Measurements from ENCODE around the gene GABARAPL2. TPM values are rescaled to one million over a fixed set of nuclear protein-coding genes. Genes with fewer than 3 reads are reported as not detected.

GABARAPL2 gene
- total and polyA plus RNA-seq, 2 experiments from 2014 or later, result 106 to 232 TPM

DNA sequence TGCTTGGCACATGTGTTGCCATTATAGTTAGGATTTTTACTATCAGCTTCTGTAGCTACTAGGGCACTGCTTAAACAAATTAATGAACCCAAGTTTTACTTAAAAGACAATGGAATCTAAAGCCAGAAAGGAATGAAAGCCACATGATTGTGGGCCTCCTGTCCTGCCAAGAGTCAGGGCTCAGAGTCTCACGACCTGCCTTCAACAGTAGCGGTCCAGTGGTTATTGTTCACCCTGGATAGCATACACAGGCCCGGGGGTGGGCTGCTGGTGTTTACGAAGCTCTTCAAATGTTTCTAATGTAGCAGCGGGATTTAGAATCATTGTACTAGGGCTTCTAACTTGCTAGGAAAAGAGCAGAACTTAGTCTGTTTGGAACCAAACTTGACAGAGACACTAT, 7.8 kb downstream of the GABARAPL2 start:
- no peaks in the 10 kb centered on the region for H3K9me2 ChIP-seq (replicated peaks; ENCODE audit: insufficient read depth)
- no peaks in the 10 kb centered on the region for H3K9me3 ChIP-seq (ENCODE audit: low read depth)
- 90% methylated on average over 5 of the region's 5 CpGs for WGBS (ENCODE audit: low lambda C conversion rate, missing lambda C conversion rate)
- H3K27me3 ChIP-seq, result no peaks in the 10 kb centered on the region
- H4K20me1 ChIP-seq (ENCODE audit: insufficient read depth, poor library complexity, severe bottlenecking), result peaks cover 14% of the 10 kb centered on the region
- peaks cover 4% of the 10 kb centered on the region for H3K36me3 ChIP-seq (replicated peaks; ENCODE audit: insufficient read depth, low read depth)
- H3K4me2 ChIP-seq, result no peak overlapping the region
- H3K79me2 ChIP-seq, result peaks cover 16% of the 10 kb centered on the region
- no peak overlapping the region for H3K4me3 ChIP-seq
- no peaks in the 10 kb centered on the region for H3K4me1 ChIP-seq (ENCODE audit: insufficient read depth)
- DNase-seq (ENCODE audit: low spot score), result no peak
- TF ChIP-seq, protein P1, sequence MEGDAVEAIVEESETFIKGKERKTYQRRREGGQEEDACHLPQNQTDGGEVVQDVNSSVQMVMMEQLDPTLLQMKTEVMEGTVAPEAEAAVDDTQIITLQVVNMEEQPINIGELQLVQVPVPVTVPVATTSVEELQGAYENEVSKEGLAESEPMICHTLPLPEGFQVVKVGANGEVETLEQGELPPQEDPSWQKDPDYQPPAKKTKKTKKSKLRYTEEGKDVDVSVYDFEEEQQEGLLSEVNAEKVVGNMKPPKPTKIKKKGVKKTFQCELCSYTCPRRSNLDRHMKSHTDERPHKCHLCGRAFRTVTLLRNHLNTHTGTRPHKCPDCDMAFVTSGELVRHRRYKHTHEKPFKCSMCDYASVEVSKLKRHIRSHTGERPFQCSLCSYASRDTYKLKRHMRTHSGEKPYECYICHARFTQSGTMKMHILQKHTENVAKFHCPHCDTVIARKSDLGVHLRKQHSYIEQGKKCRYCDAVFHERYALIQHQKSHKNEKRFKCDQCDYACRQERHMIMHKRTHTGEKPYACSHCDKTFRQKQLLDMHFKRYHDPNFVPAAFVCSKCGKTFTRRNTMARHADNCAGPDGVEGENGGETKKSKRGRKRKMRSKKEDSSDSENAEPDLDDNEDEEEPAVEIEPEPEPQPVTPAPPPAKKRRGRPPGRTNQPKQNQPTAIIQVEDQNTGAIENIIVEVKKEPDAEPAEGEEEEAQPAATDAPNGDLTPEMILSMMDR (IDR thresholded peaks at IDR 0.05; ENCODE audit: poor library complexity), result no peak
- TF ChIP-seq EZH2phosphoT487 (IDR thresholded peaks at IDR 0.05; ENCODE audit: low read depth, severe bottlenecking, unreplicated experiment) (no peak), EZH2 (IDR thresholded peaks at IDR 0.05; ENCODE audit: borderline replicate concordance) (no peak)
- H3K27ac ChIP-seq, result no peak overlapping the region
- H2AFZ ChIP-seq, result no peak overlapping the region

DNA sequence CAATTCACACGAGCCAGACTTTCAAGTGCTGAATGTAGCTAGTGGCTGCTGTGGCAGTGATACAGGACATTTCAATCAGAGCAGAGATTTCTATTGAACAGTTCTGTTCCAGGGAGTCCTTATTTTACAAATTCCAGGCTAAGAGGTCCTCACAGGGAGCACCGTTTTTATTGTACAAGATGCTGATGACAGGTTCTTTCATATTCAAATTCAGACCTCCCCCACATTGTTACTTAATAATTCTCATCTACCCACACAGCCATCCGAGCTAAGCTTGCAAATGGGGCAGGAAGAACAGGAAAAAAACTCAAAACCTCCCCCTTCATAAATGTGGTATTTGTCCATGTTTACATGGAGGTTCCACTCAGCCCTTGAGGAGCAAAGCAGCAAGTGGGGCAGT, 9.8 kb downstream of the GABARAPL2 start:
- Histone ChIP-seq H3K4me2 (no peak overlapping the region), H4K20me1 (ENCODE audit: insufficient read depth, poor library complexity, severe bottlenecking) (peaks cover 14% of the 10 kb centered on the region), H2AFZ (no peak overlapping the region), H3K27me3 (no peaks in the 10 kb centered on the region), H3K4me1 (ENCODE audit: insufficient read depth) (no peaks in the 10 kb centered on the region), H3K27ac (no peak overlapping the region), H3K9me2 (replicated peaks; ENCODE audit: insufficient read depth) (no peaks in the 10 kb centered on the region), H3K4me3 (no peak overlapping the region), H3K9me3 (ENCODE audit: low read depth) (no peaks in the 10 kb centered on the region), H3K36me3 (replicated peaks; ENCODE audit: insufficient read depth, low read depth) (no peaks in the 10 kb centered on the region), H3K79me2 (peaks cover 9% of the 10 kb centered on the region)
- 82% methylated on average over 3 of the region's 3 CpGs for WGBS (ENCODE audit: low lambda C conversion rate, missing lambda C conversion rate)
- no peak for DNase-seq (ENCODE audit: low spot score)
- TF ChIP-seq EZH2phosphoT487 (IDR thresholded peaks at IDR 0.05; ENCODE audit: low read depth, severe bottlenecking, unreplicated experiment), result no peak
- no peak for TF ChIP-seq EZH2 (IDR thresholded peaks at IDR 0.05; ENCODE audit: borderline replicate concordance)
- TF ChIP-seq, protein P1 (IDR thresholded peaks at IDR 0.05; ENCODE audit: poor library complexity), result no peak

DNA sequence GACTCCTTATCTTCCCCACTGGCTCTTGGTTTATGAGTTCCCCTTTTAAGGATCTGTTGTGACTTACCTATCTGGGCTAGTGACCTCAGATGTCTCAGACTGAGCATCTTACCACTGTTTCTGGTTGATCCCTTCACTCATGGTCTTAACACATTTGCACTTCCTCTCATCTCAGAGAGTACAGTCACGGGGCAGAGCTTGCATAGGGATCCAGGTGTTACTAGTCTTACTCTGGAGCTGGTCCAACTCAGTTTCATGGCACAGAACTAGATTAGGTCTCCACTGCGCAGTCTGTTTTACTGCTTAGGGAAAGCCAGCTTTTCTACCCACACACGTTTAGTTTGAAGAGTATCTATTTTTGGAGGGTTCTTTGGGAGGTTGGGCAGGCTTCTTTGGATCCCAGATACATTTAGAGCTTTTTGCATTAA, 10.2 kb downstream of the GABARAPL2 start:
- Histone ChIP-seq H3K9me2 (replicated peaks; ENCODE audit: insufficient read depth) (no peaks in the 10 kb centered on the region), H4K20me1 (ENCODE audit: insufficient read depth, poor library complexity, severe bottlenecking) (peaks cover 14% of the 10 kb centered on the region), H3K36me3 (replicated peaks; ENCODE audit: insufficient read depth, low read depth) (no peaks in the 10 kb centered on the region), H3K27ac (no peak overlapping the region), H3K4me3 (no peak overlapping the region), H3K79me2 (peaks cover 6% of the 10 kb centered on the region), H2AFZ (no peak overlapping the region), H3K9me3 (ENCODE audit: low read depth) (no peaks in the 10 kb centered on the region), H3K4me1 (ENCODE audit: insufficient read depth) (no peaks in the 10 kb centered on the region), H3K27me3 (no peaks in the 10 kb centered on the region), H3K4me2 (no peak overlapping the region)
- WGBS (ENCODE audit: low lambda C conversion rate, missing lambda C conversion rate), result 82% methylated on average over 3 of the region's 3 CpGs
- no peak for DNase-seq (ENCODE audit: low spot score)
- TF ChIP-seq, protein P1 (IDR thresholded peaks at IDR 0.05; ENCODE audit: poor library complexity), result no peak
- TF ChIP-seq EZH2 (IDR thresholded peaks at IDR 0.05; ENCODE audit: borderline replicate concordance), result no peak

DNA sequence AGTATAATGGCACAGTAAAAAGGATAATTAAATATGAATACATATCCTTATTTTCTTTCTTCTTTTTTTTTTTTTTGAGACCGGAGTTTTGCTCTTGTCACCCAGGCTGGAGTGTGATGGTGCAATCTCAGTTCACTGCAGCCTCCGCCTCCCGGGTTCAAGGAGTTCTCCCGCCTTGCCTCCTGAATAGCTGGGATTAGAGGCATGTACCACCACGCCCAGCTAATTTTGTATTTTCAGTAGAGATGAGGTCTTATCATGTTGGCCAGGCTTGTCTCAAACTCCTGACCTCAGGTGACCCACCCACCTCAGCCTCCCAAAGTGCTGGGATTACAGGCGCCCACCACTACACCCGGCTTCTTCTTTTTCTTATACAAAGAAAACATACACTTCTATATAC, 12.0 kb downstream of the GABARAPL2 start:
- Histone ChIP-seq H3K27ac (no peak overlapping the region), H4K20me1 (ENCODE audit: insufficient read depth, poor library complexity, severe bottlenecking) (peaks cover 10% of the 10 kb centered on the region), H3K9me2 (replicated peaks; ENCODE audit: insufficient read depth) (no peaks in the 10 kb centered on the region), H3K27me3 (no peaks in the 10 kb centered on the region), H2AFZ (no peak overlapping the region), H3K9me3 (ENCODE audit: low read depth) (no peaks in the 10 kb centered on the region), H3K36me3 (replicated peaks; ENCODE audit: insufficient read depth, low read depth) (no peaks in the 10 kb centered on the region), H3K79me2 (no peaks in the 10 kb centered on the region), H3K4me3 (no peak overlapping the region), H3K4me1 (ENCODE audit: insufficient read depth) (no peaks in the 10 kb centered on the region), H3K4me2 (no peak overlapping the region)
- WGBS (ENCODE audit: low lambda C conversion rate, missing lambda C conversion rate), result 95% methylated on average over 7 of the region's 7 CpGs
- DNase-seq (ENCODE audit: low spot score), result no peak
- TF ChIP-seq, protein P1 (IDR thresholded peaks at IDR 0.05; ENCODE audit: poor library complexity), result no peak
- no peak for TF ChIP-seq EZH2phosphoT487 (IDR thresholded peaks at IDR 0.05; ENCODE audit: low read depth, severe bottlenecking, unreplicated experiment)
- no peak for TF ChIP-seq EZH2 (IDR thresholded peaks at IDR 0.05; ENCODE audit: borderline replicate concordance)
